Measurements from ENCODE around the gene OCLN. TPM values are rescaled to one million over a fixed set of nuclear protein-coding genes. Genes with fewer than 3 reads are reported as not detected.

The OCLN gene
- 13.2 and 19.0 TPM in 2 replicates for total RNA-seq

GRCh38 chr5:69492391-69492922 is at the start of gene OCLN:
Gene OCLN, plus strand, starts transcription at chr5:69492790. Its CDS starts 11,455 bp downstream, at chr5:69504245.

GRCh38 chr5:69559908-69560330 is 67.3 kb downstream of the OCLN start, which contains the start of gene GTF2H2C:
Gene GTF2H2C, plus strand, starts transcription at chr5:69560191. Its CDS starts 4,942 bp downstream, at chr5:69565133.

Other genes with a start within 250 kb of the OCLN start
- gene CCDC125, start 160.0 kb upstream of the OCLN start, total RNA-seq, result 2.8 and 5.9 TPM in 2 replicates
- 17.4 and 17.5 TPM in 2 replicates for gene AK6, start 123.3 kb upstream of the OCLN start, total RNA-seq
- gene TAF9, start 123.3 kb upstream of the OCLN start, total RNA-seq, result 43.5 and 56.6 TPM in 2 replicates
- 11.8 and 15.0 TPM in 2 replicates for gene RAD17, start 123.0 kb upstream of the OCLN start, total RNA-seq
- 26.1 and 33.3 TPM in 2 replicates for gene MARVELD2, start 77.7 kb upstream of the OCLN start, total RNA-seq
- 15.0 and 16.4 TPM in 2 replicates for gene GTF2H2C, start 67.4 kb downstream of the OCLN start, total RNA-seq

Data from airway epithelial cell (primary cell).